ENCODE results near the gene RERE.

RERE gene

GRCh38 chr1:8764293-8764937, 53.0 kb downstream of the RERE start:
- TF ChIP-seq CTCF (IDR thresholded peaks at IDR 0.05; ENCODE audit: low read depth, low read length) = no peak
- DNase-seq (ENCODE audit: extremely low read depth, low read depth) = no peak

DNA sequence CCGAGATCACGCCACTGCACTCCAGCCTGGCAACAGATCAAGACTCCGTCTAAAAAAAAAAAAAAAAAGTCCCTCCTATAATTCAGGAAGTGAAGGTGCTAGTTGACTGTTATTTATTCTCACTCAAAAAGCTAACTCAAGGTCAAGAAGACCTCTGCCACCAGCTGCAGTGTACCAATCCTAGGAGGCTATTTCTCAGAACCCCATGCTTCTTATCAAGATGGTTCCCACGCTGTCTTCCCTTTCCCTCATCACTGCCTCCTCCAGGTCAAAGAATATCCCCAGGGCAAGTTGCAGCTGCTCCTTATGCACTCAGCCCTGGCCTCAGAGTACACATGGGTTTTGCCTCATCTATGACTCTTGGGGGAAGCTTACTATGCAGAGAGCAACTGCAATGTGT, 53.6 kb downstream of the RERE start:
- no peak for TF ChIP-seq CTCF (IDR thresholded peaks at IDR 0.05; ENCODE audit: low read depth, low read length)
- DNase-seq (ENCODE audit: extremely low read depth, low read depth) = no peak

DNA sequence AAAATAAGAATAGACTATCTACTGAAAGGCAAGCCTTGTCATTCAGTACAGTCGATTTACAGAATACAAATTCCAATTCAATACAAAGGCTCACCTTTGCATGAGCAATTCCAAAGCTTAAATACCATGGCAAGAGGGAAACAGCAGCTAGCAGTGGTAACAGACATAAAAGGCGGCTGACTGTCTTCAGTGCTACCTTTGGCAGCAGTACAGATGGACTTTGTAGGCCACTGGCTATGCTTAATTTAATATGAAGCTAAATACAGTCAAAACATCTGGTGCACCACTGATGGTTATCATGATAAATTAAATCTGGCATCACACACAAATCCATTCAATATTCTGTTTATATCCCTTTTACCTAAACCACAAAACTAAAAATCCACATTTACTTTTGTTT, 62.4 kb downstream of the RERE start:
- no peak for TF ChIP-seq CTCF (IDR thresholded peaks at IDR 0.05; ENCODE audit: low read depth, low read length)
- no peak for DNase-seq (ENCODE audit: extremely low read depth, low read depth)

- TF ChIP-seq CTCF (IDR thresholded peaks at IDR 0.05; ENCODE audit: low read depth, low read length) = no peak
- no peak for DNase-seq (ENCODE audit: extremely low read depth, low read depth)
These were observed 63.2 kb downstream of the RERE start for GRCh38 chr1:8754247-8754650.

- no peak for DNase-seq (ENCODE audit: extremely low read depth, low read depth)
- TF ChIP-seq CTCF (IDR thresholded peaks at IDR 0.05; ENCODE audit: low read depth, low read length) = no peak
These were observed 63.7 kb downstream of the RERE start for GRCh38 chr1:8753736-8754135.

DNA sequence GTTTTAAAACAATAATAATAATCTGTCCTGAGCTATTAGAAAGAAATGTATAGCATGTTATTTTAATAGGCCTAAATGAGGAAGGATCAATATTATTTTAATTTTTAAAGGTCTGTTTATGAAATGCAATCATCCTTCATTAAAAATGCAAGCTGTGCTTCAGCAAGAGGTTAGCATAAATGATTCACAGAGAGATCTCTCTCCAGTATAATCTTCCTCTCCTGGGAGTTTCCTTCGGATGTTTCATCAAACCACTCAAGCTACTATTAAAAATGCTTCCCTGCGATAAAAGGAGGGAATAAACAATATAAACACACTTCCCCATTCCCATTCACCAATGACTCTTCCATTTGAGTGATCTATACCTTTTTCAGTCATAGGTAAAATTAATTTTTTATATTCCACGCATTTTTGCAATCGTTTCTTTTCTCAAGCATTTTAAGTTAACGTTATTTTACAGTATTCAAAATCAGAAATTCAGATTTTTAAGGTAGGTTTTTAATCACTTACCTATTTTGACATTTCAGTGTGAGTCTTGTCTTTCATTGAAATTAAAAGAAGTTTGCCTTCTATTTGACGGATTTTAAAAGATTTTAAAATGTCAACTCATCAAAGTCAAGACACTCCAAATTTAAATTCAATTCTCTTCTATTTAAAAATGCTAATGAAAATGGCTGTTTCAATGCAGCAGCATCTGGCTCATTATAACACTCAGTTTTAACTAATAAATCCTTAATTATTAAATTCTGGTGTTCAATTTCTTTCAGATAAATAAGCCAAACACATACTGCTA, 64.3 kb downstream of the RERE start:
- TF ChIP-seq CTCF (IDR thresholded peaks at IDR 0.05; ENCODE audit: low read depth, low read length) = no peak
- DNase-seq (ENCODE audit: extremely low read depth, low read depth) = no peak

GRCh38 chr1:8752411-8752810, 65.0 kb downstream of the RERE start:
- DNase-seq (ENCODE audit: extremely low read depth, low read depth) = no peak
- TF ChIP-seq CTCF (IDR thresholded peaks at IDR 0.05; ENCODE audit: low read depth, low read length) = no peak
